GM21619 (cell line): ENCODE results near the gene STRA6.

Experiments
- ATAC-seq: cut with Tn5 transposase; IDR thresholded peaks from one replicate; pipeline ENCODE4 v1.9.1; 2021; ENCODE audit not compliant: unreplicated experiment

STRA6 gene

DNA sequence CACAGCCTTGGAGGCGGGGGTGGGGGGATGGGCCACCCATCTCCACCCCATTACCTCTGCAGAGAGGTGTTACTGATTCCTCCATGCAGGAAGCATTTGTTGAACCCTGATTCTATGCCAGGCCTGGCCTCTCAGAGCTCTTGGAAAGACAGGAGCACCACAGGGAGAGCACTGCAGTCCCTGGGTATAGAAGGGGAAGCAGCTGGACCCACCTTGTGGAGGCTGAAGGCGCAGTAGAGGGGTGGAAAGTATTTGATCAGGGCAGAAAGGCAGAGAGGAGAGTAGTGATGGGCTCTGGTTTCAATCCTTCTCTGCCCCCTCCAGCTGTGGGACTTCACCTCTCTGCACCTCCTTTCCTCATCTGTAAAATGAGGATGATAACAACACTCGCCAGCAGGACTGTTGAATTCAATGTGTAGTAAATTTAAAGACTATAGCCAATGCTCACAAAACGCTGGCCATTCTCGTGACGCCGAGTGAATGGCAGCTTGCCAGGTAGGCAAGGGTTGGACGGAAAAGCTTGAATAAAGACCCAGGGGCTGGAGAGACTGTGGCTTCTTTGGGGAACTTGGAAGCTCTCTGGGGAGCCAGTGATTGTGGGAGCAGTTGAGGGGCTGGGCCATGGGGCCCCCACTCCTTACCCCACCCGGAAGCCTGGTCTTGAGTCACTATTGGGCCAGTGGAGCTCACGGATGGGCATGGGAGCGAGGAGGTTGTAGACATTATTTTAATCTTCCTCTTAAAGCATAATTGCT is 25.6 kb upstream of the STRA6 start:
- ATAC-seq = no peak

DNA sequence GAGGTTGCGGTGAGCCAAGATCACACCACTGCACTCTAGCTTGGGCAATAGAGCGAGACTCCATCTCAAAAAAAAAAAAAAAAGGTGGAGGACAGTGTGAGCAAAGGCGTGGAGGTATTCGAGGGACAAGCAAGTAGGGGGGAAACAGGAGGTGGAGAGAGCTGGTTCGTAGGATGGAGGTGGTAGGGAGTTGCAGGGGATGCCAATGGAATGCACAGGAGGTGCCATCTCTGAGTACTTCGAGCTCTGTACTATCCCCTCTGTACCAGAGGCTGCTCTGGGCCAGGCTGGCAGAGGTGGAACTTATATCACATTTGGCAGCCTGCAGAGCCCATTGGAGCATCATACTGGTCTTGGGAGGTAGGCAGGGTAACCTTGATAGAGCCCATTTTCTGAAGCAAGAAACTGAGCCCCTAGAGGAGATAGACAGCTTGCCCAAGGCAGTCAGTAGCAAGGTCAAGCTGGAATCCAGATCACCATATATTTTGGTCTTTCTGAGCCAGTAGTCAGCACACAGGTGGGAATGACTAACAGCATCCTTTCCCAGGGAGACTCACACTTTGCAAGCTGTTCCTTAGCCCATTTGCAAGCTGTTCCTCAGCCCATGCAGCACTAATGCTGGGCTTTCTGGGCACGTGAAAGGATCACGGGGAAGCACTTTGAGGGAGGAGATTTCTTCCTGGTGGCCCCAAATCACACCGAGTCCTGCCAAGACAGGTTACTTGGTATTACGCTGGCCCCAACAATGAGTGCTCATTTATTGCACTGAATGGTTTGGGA is 24.4 kb upstream of the STRA6 start:
- no peak for ATAC-seq

DNA sequence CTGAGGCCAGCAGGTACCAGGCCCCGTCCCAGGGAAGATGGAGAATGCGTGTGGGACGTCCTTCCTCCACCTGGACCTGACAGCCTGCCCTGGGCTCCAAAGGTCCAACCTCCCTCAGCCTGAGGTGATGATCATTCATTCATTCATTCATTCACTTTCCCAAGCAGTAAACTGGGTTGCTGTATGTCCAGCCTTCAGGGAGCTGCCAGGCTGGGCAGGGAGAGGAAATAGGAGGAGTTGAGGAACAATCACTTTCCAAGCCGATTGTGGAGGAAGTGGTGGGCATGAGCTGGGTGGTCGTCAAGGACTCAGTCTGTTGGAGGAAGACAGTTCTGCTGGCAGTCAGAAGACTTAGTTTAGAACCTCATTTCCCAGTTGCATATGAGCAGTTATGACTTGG is 23.3 kb upstream of the STRA6 start:
- no peak for ATAC-seq

DNA sequence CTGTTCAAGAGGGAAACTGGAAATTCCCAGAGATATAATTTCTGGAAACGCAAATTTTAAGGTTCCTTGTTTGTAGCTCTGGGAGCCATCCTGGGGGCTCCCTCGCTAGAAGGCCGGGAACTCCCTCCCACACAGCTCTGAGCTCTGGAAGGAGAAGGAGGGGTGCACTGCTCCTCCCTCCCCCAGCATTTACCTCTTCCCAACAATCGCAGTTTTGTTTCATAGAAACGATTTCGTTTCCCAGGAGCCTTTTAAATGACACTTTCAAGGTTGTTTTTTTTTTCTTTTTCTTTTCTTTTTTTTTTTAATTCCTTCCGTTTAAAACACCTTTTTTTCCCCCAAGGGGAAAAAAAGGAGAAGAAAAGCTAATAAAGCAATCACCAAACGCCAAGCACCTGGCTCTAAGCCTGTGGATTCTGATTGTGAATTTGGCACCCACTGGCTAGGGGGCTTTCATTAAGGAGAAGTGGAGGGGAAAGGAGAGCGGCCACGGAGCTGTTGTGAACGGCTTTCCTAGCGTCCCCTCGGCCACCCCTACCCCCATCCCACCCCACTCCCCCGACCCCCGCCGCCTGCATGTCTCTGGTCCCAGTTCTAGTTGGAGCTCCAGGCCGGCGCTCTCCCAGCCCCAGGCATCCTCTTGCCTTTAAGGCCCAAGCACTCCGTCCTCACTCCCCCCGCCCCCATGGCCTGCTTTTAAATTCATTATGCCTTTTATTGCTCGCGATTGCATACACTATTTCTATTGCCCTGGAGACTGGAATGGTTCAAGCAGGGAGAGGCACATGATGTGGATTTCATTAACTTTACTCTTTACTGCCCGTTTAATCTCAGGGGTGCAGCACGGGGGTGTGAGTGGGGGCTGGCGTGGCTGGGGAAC is 19.9 kb upstream of the STRA6 start:
- no peak for ATAC-seq

DNA sequence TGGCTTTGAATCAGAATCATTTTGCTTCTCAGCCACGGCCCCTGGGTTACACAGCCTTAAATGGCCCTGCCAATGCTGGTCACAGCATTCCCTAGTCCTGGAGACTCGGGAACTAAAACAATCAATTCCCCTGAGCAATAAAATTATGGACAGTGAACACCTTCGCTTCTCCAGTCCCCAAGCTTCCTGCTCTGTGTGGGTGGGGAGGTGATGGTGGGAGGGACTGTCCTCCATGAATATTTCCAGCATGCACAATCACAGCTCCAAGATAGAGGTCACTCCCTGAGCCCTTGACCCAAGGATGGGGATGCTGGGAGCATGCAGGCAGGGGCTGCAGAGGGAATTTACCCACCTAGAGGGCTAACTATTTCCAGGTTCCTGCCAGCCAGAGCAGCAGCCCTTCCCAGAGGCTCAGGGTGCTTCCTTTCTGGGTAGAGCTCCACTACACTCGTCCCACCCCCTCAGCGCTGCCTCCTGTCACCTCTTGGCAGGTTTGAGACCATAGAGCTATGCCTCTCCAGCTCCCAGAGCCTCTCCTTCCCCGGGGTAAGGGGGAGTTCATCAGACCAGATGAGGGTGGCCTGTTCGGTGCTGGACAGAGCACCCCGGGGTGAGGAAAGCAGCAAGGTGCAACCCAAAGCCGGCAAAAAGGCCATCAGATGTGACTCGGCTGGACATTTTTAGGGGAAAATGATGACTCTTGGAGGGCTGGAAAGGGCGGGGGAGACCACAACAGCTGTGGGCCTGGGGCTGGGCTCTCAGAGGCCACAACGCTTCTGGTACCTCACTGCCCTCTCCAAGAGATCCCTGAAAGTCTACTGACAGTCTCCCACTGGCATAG is 19.0 kb upstream of the STRA6 start:
- no peak for ATAC-seq

DNA sequence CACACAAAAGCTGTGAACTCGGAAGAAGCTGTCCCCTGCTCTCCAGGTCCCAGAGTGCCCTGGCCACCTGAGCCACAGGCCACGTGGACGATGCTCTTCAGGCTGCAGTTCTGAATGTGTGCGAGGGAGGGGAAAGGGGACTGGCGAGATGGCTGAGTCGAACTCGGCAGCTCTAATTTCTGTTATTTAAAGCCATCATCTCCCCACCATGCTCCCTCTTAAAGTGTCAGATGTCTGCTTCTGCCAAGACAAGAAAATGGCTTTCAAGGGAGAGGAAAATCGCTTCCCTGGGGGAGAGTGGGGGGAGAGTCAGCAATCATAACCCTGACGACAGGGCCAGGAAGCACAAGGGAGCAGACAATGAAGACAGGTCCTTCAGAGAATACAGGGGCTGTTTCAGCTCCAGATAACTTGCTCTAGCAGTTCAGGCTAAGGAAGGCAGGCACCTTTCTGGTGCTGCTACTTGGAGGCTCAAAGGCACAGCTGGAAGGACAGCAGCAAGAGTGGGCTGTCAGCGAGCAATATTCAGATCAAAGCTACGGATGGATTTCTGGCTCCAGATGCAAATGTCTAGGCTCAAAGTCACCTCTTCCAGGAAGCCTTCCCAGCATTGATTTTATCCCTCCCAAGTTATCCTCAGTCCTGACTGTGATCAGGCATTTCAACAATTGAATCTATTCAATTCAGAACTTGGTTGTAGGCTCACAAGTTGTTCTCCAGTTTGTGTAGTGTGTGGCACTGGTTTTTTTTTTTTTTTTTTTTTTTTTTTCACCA is 18.1 kb upstream of the STRA6 start:
- no peak for ATAC-seq

DNA sequence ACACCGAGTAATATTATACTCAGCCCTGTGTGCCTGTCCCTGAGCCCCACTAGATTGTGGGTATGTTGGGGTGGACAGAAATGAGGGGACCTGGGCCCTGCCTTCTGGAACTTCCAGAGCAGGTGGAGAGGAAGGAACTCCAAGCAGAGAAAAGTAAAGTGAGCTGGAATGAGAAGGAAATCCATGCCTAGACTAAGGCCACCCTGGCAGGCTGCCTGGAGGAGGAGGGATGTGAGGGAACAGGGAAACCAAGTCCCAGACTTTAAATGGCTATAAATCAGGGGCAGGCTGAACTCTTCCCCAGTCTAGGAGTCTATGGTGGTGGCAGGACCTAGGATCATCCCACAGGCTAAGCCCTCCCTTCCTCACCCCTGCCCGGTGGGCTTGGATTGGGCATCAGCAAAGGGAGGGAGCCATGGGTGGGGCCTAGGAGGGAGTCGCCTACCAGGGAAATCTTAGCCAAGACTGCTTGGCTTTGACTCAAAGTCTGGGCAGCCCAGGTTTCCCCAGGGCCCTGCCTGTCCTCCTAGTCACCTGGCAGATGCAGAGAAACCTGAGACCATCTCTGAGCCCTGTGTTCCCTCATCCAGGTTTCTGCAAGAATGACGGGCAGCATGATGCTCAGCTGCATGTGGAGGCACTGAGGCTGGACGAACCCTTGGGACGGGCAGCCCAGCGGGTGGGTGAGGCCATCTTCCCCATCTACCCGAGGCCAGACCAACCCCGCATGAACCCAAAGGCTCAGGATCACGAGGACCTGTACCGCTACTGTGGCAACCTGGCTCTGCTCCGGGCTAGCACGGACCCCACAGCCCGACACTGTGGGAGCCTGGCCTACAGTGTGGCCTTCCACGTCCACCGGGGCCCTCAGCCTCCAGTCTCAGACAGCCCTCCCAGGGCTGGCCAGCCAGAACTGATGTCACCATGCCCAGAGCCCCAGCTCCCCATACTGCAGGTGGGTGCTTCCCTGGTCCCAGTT is 15.6 kb upstream of the STRA6 start:
- no peak for ATAC-seq

DNA sequence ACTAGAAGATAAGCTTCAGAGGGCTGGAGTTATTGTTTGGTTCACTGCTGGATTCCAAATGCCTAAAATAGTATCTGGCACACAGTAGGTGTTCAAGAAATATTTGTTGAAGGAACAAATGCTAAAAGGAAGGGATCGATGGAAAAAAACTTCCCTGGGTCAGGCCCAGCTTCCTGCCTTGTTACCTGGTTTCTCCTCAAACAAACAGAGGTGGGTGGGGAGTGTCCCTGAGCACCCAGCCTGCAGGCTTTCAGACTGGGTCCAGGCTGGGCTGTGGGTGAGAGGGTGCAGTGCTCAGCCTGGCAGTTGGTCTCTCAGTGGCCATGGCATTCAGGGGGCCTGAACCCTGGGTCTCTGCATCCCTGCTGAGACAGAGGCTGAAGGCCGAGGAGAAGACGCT is 14.4 kb upstream of the STRA6 start:
- ATAC-seq = no peak

DNA sequence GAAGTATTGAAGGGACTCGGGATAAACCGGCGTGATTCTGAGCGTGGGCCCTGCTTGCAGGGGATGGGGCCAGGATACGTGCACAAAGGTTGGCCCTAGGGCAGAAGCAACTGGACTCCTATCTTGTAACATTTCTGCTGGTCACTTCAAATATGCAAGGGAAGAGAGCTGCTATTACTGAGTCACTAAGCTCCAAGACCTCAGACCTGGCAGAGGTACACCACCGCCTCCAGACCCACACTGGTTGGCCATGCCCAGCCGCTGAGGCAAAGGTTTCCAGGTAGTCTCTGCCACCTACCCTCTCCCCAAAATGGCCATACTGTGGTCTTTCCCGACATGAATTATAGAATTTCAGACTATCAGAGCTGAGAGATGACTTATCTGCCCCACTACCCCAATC is 13.4 kb upstream of the STRA6 start:
- ATAC-seq = no peak

DNA sequence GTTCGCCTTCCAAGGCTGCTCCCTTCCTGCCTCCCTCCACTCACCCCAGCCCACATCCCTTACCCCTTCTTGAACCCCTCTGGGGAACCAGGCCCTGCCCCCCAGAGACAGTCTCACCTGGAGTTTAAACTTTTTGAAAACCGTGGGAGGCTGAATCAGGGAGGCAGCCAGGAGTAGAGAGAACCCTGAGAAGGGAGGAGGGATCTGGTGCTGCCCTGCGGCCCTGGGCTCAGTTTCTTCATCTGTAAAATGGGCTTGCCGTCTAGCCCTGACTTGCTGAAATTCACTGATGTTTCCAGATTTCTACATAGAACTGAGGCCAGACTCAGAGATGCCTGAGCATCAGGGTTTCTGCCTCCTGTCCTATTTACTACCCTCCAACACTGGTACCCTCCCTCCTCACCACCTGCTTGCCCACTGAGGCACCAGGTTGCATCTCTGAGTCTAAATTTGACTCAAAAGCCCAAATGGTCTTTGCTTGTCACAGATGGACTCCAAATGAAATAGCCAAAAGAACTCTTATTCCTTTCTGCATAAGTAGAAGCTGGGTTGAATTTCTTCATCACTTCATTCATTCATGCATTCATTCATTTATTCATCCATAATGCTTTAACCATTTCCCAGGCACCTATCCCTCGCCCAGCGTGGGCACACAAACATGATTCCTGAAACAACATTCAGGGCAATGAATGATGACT is 11.9 kb upstream of the STRA6 start:
- no peak for ATAC-seq

DNA sequence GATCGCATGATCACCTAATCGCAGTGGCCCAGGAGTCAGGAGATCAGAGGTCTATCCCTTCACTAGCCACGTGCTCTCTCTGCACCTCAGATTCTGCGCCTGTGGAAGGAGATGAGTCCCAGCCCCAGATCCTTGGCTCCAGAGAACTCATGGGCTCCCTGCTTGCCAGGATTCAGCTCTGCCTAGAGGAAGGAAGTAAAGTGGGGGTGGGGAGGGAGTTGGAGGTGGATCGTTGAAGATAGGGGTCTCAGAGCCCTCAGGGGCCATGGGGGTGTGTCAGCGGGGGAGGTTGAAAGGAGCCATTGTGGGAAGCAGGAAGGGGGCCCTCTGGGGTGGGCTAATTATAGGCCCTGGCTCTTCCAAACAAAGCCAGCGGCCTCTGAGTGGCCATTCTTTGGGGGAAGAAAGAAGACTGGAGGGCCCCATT is 11.3 kb upstream of the STRA6 start:
- ATAC-seq = no peak

DNA sequence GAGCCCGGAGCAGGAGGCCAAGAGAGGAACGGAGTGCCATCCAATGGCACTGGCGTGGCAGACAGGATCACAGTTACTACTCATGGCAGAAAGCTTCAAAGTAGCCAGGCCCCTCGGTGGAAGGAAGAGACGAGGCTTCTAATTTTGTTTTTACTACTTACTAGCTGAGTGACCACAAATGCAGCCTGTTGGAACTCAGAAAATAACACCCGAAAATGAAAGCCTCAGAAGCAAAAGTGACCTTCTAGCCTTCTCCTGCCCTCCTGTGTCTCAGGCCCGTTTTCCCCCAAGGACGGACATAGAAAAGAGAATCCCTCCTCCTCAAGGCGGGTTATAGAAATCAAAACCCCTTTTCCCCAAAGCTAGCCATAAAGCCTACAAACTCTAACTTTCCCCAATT is 9.9 kb upstream of the STRA6 start:
- no peak for ATAC-seq

DNA sequence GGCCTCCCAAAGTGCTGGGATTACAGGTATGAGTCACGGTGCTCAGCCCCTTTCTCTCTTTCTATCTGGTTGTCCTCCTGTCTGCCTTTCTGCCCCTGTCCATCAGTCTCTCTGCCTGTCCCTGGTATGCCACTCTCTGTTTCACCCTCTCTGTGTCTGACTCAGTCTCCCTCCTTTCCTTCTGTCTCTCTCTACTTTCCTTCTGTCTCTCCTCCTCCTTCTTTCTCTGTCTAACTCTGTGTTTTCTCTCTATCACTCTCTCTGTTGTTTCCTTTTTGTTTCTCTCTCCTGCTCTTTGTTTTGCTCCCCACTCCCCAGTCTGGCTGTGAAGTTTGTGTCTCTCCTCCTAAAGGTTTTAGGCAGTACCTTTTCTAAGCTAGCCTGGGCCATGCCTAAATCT is 9.1 kb upstream of the STRA6 start:
- no peak for ATAC-seq

DNA sequence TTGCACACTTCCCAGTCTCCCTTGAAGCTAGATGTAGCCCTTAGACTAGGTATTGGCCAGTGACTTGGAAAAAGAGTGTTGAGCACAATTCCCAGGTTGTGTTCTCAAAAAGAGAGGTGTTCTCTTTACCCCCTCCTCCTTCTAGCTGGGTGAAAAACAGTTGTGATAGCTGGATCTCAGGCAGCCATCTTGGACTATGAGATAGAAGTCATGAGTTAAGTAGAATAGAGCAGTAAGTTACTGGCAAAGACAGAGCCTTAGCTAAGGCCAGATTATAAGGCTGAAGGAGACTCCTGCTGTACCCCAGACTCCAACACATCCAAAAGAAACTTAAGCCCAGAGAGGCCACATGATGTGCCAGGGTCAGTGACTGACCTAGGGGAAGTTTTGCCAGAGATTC is 8.1 kb upstream of the STRA6 start:
- ATAC-seq = no peak

DNA sequence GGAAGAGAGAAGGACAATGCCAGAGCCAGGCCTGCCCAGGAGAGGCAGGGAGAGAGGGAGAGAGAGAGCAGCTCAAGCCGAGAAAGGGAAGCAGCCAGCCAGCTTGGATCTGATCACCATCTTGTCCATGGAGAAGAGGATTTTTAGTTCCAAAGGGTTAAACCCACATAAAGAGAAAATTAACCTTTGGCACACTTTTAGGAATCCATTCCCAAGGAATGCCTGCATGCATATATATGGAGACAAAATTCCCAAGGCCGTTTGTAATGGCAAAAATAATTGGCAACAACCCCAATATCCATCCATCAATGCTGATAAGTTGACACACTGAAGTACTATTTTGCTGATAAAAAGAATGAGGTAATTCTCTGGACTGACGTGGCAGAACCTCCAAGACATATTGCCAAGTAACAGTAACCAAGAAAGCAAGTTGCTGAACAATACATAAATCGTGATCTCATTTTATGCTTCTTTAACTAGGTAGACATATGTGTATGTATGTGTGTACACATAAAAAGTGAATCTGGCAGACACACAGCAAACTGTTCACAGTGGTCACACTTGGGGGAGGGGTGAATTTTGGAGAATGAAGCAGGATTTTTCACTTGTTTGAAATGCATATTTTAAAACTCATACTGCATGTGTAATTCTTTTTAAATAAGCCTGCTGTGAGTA is 7.5 kb upstream of the STRA6 start:
- ATAC-seq = no peak

DNA sequence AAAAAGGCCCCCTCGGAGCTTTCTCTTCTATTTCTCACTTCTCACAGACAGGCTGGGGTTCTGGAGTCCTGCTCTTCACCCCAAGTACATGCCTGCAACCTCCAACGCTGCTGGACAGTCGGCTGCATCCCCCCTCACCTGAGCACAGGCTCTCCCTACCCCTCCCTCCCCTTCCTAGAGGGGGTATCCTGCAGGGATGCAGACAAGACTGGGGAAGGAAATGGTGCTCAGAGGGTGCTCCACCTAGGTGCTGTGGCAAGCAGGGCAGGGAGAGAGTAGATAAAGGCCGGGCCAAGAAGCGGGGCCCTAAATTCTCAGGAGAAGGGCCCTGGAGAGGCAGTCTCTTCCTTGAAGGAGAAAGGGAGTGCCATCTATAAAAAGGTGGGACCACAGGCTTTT is 7.0 kb upstream of the STRA6 start:
- ATAC-seq = no peak

DNA sequence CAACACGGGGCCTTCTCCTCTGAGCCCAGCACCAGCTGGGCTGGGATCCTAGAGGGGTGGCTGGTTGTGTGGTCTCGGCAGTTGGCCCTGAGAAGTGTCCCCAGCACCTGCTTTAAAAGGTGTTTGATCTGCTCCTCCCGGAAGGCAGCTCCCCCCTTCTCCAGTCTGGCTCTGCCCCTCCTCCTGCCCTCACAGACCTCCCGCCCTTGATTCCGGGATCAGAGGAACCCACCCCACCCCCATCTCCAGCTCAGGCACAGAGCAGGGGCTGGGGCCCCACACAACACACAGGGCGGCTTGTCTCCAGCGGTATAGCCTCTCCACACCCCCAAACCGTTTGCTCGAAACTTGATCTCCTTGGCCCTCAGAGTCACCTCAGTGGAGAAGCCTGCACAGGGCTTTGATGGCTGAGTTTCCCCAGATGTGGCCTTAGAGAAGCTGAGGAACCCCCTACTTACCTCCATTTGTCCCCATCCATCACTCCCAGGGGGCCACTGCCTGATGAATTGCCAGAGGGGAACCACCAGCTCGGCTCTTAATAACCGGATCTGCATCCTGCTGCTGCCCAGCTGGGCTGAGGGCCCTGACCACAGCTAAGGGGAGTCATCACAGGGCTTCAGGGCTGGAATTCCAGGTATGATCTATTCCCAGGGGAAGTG is 6.4 kb upstream of the STRA6 start:
- ATAC-seq = no peak
